OCI-LY7 (cell line): ENCODE measurements around the gene PITX2. TPM values are rescaled to one million over a fixed set of nuclear protein-coding genes. Genes with fewer than 3 reads are reported as not detected.

Experiments
- BruUV-seq: library from RNA; stranded (reverse); fragments of 400-500 nt; replicated peaks from 2 replicates; lab custom pipeline; 2021; lab: Mats Ljungman, UMichigan
- CTCF ChIA-PET: fragments of 300-600 bp; sonication (Branson Sonifier 250); formaldehyde crosslinking; loops from one replicate; lab custom pipeline; 2022; ENCODE audit warnings: antibody characterized with exemption; ENCODE audit not compliant: unreplicated experiment; lab: Charles Lee
- POLR2A ChIA-PET: fragments of 300-600 bp; sonication (Branson Sonifier 250); formaldehyde crosslinking; loops from one replicate; lab custom pipeline; 2022; ENCODE audit warnings: antibody characterized with exemption; lab: Charles Lee
- DNase-seq: peaks from one replicate; pipeline ENCODE4 v3.0.0-alpha.2; 2015; ENCODE audit warnings: low spot score
- H2AFZ ChIP-seq: fragments of 200-600 bp; sonication (generic), shearing (Covaris generic); 2 replicates; pipeline ENCODE4 v1.6.1; 2014; ENCODE audit warnings: mild to moderate bottlenecking, antibody characterized with exemption, low read length, moderate library complexity
- H3K27ac ChIP-seq: fragments of 200-600 bp; sonication (generic); 2 replicates; pipeline ENCODE4 v1.5.1; 2014; ENCODE audit warnings: mixed run types, low read depth, mild to moderate bottlenecking, moderate library complexity, low read length, inconsistent platforms; ENCODE audit not compliant: poor library complexity, severe bottlenecking
- H3K36me3 ChIP-seq: fragments of 200-600 bp; sonication (generic); 2 replicates; pipeline ENCODE4 v1.6.1; 2014; ENCODE audit warnings: mild to moderate bottlenecking, antibody characterized with exemption, low read length, moderate library complexity, mixed read lengths; ENCODE audit not compliant: insufficient read depth
- H3K4me1 ChIP-seq: fragments of 200-600 bp; sonication (generic); 2 replicates; pipeline ENCODE4 v1.5.1; 2014; ENCODE audit warnings: mild to moderate bottlenecking, low read length; ENCODE audit not compliant: insufficient read depth, poor library complexity, severe bottlenecking
- H3K4me2 ChIP-seq: fragments of 200-600 bp; sonication (generic); 2 replicates; pipeline ENCODE4 v1.6.1; 2014; ENCODE audit warnings: mild to moderate bottlenecking, low read length
- H3K4me3 ChIP-seq: fragments of 200-600 bp; sonication (generic); 2 replicates; pipeline ENCODE4 v1.5.1; 2014; ENCODE audit warnings: mild to moderate bottlenecking, low read depth, low read length; ENCODE audit not compliant: poor library complexity, severe bottlenecking
- H3K79me2 ChIP-seq: fragments of 200-600 bp; sonication (generic); 2 replicates; pipeline ENCODE4 v1.6.1; 2016; ENCODE audit warnings: low read depth, mild to moderate bottlenecking, low read length, moderate library complexity, mixed read lengths; ENCODE audit not compliant: insufficient read depth
- H3K9me2 ChIP-seq: fragments of 200-600 bp; sonication (generic); 2 replicates; pipeline ENCODE4 v1.6.1; 2016; ENCODE audit warnings: mild to moderate bottlenecking, low read length, mixed read lengths; ENCODE audit not compliant: insufficient read depth
- H3K9me3 ChIP-seq: fragments of 200-600 bp; sonication (generic); 2 replicates; pipeline ENCODE4 v1.6.1; 2014; ENCODE audit warnings: mild to moderate bottlenecking, mixed run types, low read length, mixed read lengths
- H4K20me1 ChIP-seq: fragments of 200-600 bp; sonication (generic); 2 replicates; pipeline ENCODE4 v1.6.1; 2014; ENCODE audit warnings: mild to moderate bottlenecking, antibody characterized with exemption, low read length, moderate library complexity, mixed read lengths; ENCODE audit not compliant: insufficient read depth
- CTCF ChIP-seq: fragments of 200-600 bp; sonication (generic); conservative IDR thresholded peaks from 2 replicates; pipeline ENCODE4 v1.5.1; 2014; ENCODE audit warnings: mild to moderate bottlenecking, antibody characterized with exemption, low read length, moderate library complexity, mixed read lengths
- EZH2phosphoT487 ChIP-seq: fragments of 200-600 bp; sonication (generic); IDR thresholded peaks from 2 replicates; pipeline ENCODE4 v1.6.1; 2018; ENCODE audit warnings: low read depth, borderline replicate concordance, mild to moderate bottlenecking, mixed run types, antibody characterized with exemption, low read length, moderate library complexity, mixed read lengths
- intact Hi-C: fragments of 100-400 bp; cut with micrococcal nuclease; formaldehyde crosslinking; loops from one replicate; pipeline ENCODE4 v1.10.0; 2022; ENCODE audit not compliant: unreplicated experiment
- total RNA-seq, 2 experiments: library from RNA; depleted of rRNA in 1 of 2; stranded (reverse); fragments of >200 nt in 1 of 2; shearing (Covaris generic) in 1 of 2; gene quantifications; 2 replicates each; pipeline ENCODE4 v1.2.3, GENCODE V29; 2014 to 2022

Gene PITX2
- total RNA-seq, 2 experiments from 2014 or later = 4.4 to 6.5 TPM

- H3K79me2 ChIP-seq = no peaks in the 10 kb centered on the region
- no peaks in the 10 kb centered on the region for H3K36me3 ChIP-seq
- H3K4me1 ChIP-seq = no peaks in the 10 kb centered on the region
- no peaks in the 10 kb centered on the region for H3K9me3 ChIP-seq
- ChIA-PET CTCF (no interaction called here), POLR2A (no interaction called here)
- H3K9me2 ChIP-seq = no peaks in the 10 kb centered on the region
- no TSS peak for BruUV-seq
- H3K4me2 ChIP-seq = no peak overlapping the region
- H4K20me1 ChIP-seq = no peaks in the 10 kb centered on the region
- H3K4me3 ChIP-seq = no peak overlapping the region
- intact Hi-C loops = no loop called here
- no peak overlapping the region for H2AFZ ChIP-seq
- DNase-seq = no peak
- no peak for TF ChIP-seq CTCF
- no peak overlapping the region for H3K27ac ChIP-seq
Measured at GRCh38 chr4:110610940-110611831, 11.7 kb downstream of the PITX2 start.

GRCh38 chr4:110610620-110610939 is 12.3 kb downstream of the PITX2 start:
- Histone ChIP-seq H3K36me3 (no peaks in the 10 kb centered on the region), H3K4me3 (no peak overlapping the region), H3K9me3 (no peaks in the 10 kb centered on the region), H2AFZ (no peak overlapping the region), H4K20me1 (no peaks in the 10 kb centered on the region), H3K27ac (no peak overlapping the region), H3K4me1 (no peaks in the 10 kb centered on the region), H3K79me2 (no peaks in the 10 kb centered on the region), H3K9me2 (no peaks in the 10 kb centered on the region), H3K4me2 (no peak overlapping the region)
- intact Hi-C loops = no loop called here
- TF ChIP-seq CTCF (no peak), EZH2phosphoT487 (no peak)
- no peak for DNase-seq
- ChIA-PET POLR2A (no interaction called here), CTCF (no interaction called here)
- no TSS peak for BruUV-seq

GRCh38 chr4:110609044-110609750 is 13.7 kb downstream of the PITX2 start:
- intact Hi-C loops = no loop called here
- no peak overlapping the region for H2AFZ ChIP-seq
- H3K27ac ChIP-seq = no peak overlapping the region
- BruUV-seq = no TSS peak
- no peaks in the 10 kb centered on the region for H3K79me2 ChIP-seq
- no peaks in the 10 kb centered on the region for H3K9me2 ChIP-seq
- CTCF ChIA-PET = no interaction called here
- H4K20me1 ChIP-seq = no peaks in the 10 kb centered on the region
- no peaks in the 10 kb centered on the region for H3K9me3 ChIP-seq
- POLR2A ChIA-PET = no interaction called here
- no peaks in the 10 kb centered on the region for H3K36me3 ChIP-seq
- TF ChIP-seq EZH2phosphoT487 (no peak), CTCF (no peak)
- H3K4me2 ChIP-seq = no peak overlapping the region
- H3K4me1 ChIP-seq = no peaks in the 10 kb centered on the region
- H3K4me3 ChIP-seq = no peak overlapping the region
- DNase-seq = no peak
